ENCODE results near the gene PCA3. TPM values are rescaled to one million over a fixed set of nuclear protein-coding genes. Genes with fewer than 3 reads are reported as not detected.

Gene PCA3
- total and polyA plus RNA-seq, 11 donors: not detected

- intact Hi-C loops (cut with DNase I): no loop called here
- no peak overlapping the region for H3K27ac ChIP-seq
- ATAC-seq (no peak), DNase-seq (no peak)
- H3K4me3 ChIP-seq: no peak overlapping the region
- TF ChIP-seq CTCF (IDR thresholded peaks at IDR 0.05) (no peak), POLR2A (IDR thresholded peaks at IDR 0.05) (no peak)
- H3K9me3 ChIP-seq: no peaks in the 10 kb centered on the region
- WGBS, 4 donors: 74 to 81% (median 77%) methylated on average over 5 of the region's 5 CpGs
- H3K27me3 ChIP-seq: no peaks in the 10 kb centered on the region
- no peaks in the 10 kb centered on the region for H3K36me3 ChIP-seq
- no peaks in the 10 kb centered on the region for H3K4me1 ChIP-seq
These were observed 32.1 kb downstream of the PCA3 start for GRCh38 chr9:76796296-76796695.

GRCh38 chr9:76798527-76798926 lies 34.3 kb downstream of the PCA3 start:
- 73 to 79% (median 75%) methylated on average over 2 of the region's 2 CpGs for WGBS, 4 donors
- Histone ChIP-seq H3K4me1 (no peaks in the 10 kb centered on the region), H3K27me3 (no peaks in the 10 kb centered on the region), H3K9me3 (no peaks in the 10 kb centered on the region), H3K27ac (no peak overlapping the region), H3K4me3 (no peak overlapping the region), H3K36me3 (no peaks in the 10 kb centered on the region)
- TF ChIP-seq POLR2A (IDR thresholded peaks at IDR 0.05): no peak
- intact Hi-C loops (cut with DNase I): no loop called here
- no peak for DNase-seq
- no peak for ATAC-seq

DNA sequence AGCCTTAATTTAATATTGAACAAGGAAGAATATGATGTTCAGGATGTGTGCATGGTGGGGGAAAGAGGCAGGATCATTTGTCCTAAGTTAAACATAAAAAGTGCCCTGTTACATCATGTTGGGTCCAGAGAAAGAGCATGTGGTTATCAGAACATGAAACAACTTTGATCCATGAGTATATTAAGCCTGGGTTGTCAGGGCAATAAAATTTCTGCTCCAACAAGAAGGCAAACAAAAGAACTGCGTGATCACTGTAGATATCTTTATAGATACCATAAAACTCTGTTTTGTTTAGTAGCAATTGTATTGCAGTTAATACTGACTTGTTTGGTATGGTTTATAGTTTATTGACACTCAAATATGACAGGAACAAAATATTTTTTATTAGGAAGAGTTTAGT lies 35.2 kb downstream of the PCA3 start:
- intact Hi-C loops (cut with DNase I): no loop called here
- DNase-seq (no peak), ATAC-seq (no peak)
- 78 to 93% (median 89%) methylated on average over 1 of the region's 1 CpG for WGBS, 4 donors
- H3K9me3 ChIP-seq: no peaks in the 10 kb centered on the region
- H3K27ac ChIP-seq: no peak overlapping the region
- H3K4me3 ChIP-seq: no peak overlapping the region
- no peaks in the 10 kb centered on the region for H3K4me1 ChIP-seq
- TF ChIP-seq POLR2A (IDR thresholded peaks at IDR 0.05) (no peak), CTCF (IDR thresholded peaks at IDR 0.05) (no peak)
- no peaks in the 10 kb centered on the region for H3K36me3 ChIP-seq
- no peaks in the 10 kb centered on the region for H3K27me3 ChIP-seq

DNA sequence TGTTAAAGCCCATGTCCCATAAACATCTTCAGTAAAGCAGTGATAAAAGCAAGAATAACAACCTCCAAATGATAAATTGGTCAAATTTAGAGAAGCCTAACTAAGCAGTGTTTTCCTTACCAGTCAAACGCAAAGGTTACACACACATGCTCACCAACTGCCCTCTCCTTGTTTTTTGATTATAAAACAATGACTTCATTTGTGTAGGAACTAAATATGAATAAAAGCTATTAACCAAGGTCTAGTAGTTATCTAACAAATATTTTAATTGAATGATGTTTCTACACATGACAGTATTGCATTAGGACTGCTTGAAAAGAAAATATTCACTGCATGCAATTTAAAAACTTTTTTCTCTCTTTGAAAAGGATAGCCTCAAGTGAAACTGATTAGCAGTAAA lies 36.7 kb downstream of the PCA3 start:
- TF ChIP-seq CTCF (IDR thresholded peaks at IDR 0.05) (no peak), POLR2A (IDR thresholded peaks at IDR 0.05) (no peak)
- Histone ChIP-seq H3K36me3 (no peaks in the 10 kb centered on the region), H3K9me3 (no peaks in the 10 kb centered on the region), H3K4me3 (no peak overlapping the region), H3K27me3 (peaks cover 0 to 8% (median 0%) of the 10 kb centered on the region in 9 donors), H3K4me1 (no peaks in the 10 kb centered on the region), H3K27ac (no peak overlapping the region)
- no peak for ATAC-seq
- no peak for DNase-seq
- WGBS, 4 donors: 57 to 74% (median 67%) methylated on average over 1 of the region's 1 CpG
- intact Hi-C loops (cut with DNase I): loop anchor here in 2 of 10 donors (5.0 to 10.0 kb wide), 2 partner anchors 64 to 346 kb away; no protein-coding TSS in a partner anchor

DNA sequence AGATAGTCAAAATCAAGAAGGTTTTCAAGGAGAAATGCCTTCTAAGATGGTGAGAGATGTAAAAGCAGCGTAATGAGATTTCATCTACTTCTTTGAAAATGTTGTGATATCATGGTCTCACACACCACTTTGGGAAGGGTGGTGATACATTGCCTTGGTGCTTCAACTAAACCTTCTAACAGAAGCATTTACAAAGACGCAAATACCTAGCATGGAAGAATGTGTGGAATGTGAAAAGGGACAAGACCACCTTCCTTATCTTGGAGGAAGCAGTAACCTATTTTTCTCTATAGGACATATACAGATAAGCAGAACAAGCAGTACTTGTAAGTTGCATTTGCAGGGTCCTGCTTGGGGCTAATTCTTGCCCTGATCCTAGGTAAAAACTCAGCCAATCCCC lies 38.8 kb downstream of the PCA3 start:
- WGBS, 4 donors: 32 to 39% (median 36%) methylated on average over 2 of the region's 2 CpGs
- no peak for ATAC-seq
- Histone ChIP-seq H3K4me1 (no peaks in the 10 kb centered on the region), H3K36me3 (no peaks in the 10 kb centered on the region), H3K27ac (no peak overlapping the region), H3K27me3 (peaks cover 0 to 9% (median 0%) of the 10 kb centered on the region in 9 donors), H3K4me3 (no peak overlapping the region), H3K9me3 (no peaks in the 10 kb centered on the region)
- no peak for DNase-seq
- no peak for TF ChIP-seq POLR2A (IDR thresholded peaks at IDR 0.05)
- no peak for TF ChIP-seq CTCF (IDR thresholded peaks at IDR 0.05)
- intact Hi-C loops (cut with DNase I): loop anchor here in 2 of 10 donors (5.0 to 10.0 kb wide), 2 partner anchors 62 to 344 kb away; no protein-coding TSS in a partner anchor

Measured in heart left ventricle (tissue), 16 donors.